Pancreas (tissue), 10 donors: ENCODE data around the gene KCNQ1OT1. TPM values are rescaled to one million over a fixed set of nuclear protein-coding genes. Genes with fewer than 3 reads are reported as not detected.

ENCODE experiments used
- ATAC-seq, 4 donors: fragments of 200-7000 bp; cut with Tn5 transposase; one replicate each; pipeline versions ENCODE4 v1.8.0 to v1.9.1; 2020; ENCODE audit warnings: mild to moderate bottlenecking in 4 of 4, moderate library complexity in 4 of 4
- DNase-seq, 6 donors: peaks; one replicate each; pipeline ENCODE4 v3.0.0-alpha.2; 2020
- FAIRE-seq: peaks from 2 replicates; lab custom pipeline; 2012; peaks lifted over from hg19 to GRCh38; lab: Jason Lieb, UNC
- H3K27ac ChIP-seq, 4 donors: fragments of 200-600 bp; sonication (generic); 1 replicate in 3 of 4; 2 replicates in 1 of 4; pipeline versions ENCODE4 v1.5.0 to v1.8.0; 2020
- H3K27me3 ChIP-seq, 4 donors: fragments of 200-600 bp; one replicate each; pipeline ENCODE4 v1.8.0; 2021
- H3K36me3 ChIP-seq, 3 donors: fragments of 200-600 bp; sonication (generic) in 1 of 3; one replicate each; pipeline versions ENCODE4 v1.5.0 to v1.8.0; 2020 to 2021
- H3K4me1 ChIP-seq, 3 donors: fragments of 200-600 bp; one replicate each; pipeline ENCODE4 v1.8.0; 2021
- H3K4me3 ChIP-seq, 4 donors: fragments of 200-600 bp; sonication (generic) in 2 of 4; one replicate each; pipeline versions ENCODE4 v1.5.0 to v1.8.0; 2020 to 2021
- H3K9me3 ChIP-seq, 4 donors: fragments of 200-600 bp; one replicate each; pipeline ENCODE4 v1.8.0; 2021
- WGBS, 2 donors: extraction: QIAGEN DNeasy Blood & Tissue Kit; methylation state at CpG; one replicate each; pipeline ENCODE4 v1.1.7; 2013; 5-methylcytosine and 5-hydroxymethylcytosine counted together
- intact Hi-C, 3 donors: fragments of 100-400 bp; cut with DNase I; formaldehyde crosslinking; loops; one replicate each; pipeline versions ENCODE4 v1.11.1 to v1.14.2; 2022
- polyA plus RNA-seq, 2 donors: library from polyadenylated mRNA; stranded (reverse); fragments of 200-250 nt; gene quantifications; one replicate each; pipeline ENCODE4 v1.2.3, GENCODE V29; 2013
- total RNA-seq, 6 donors: library from RNA; stranded (reverse); fragmentation: NEBNext Ultra II Directional in 4 of 6; extraction: Animal tissue kit (Norgen Biotek cat#: 25700) in 4 of 6; gene quantifications; one replicate each; pipeline versions ENCODE4 v1.2.1 to v1.2.4, GENCODE V29; 2021 to 2023
- TF ChIP-seq, protein P1 (sequence below), 4 donors: fragments of 200-600 bp; sonication (generic) in 3 of 4; IDR thresholded peaks; one replicate each; pipeline versions ENCODE4 v1.5.0 to v1.8.0; 2021; ENCODE audit warnings: antibody characterized with exemption in 4 of 4
- donor health status: healthy with polysubstance abuse.
- donor health status: DM: no; HTN: no; CAD: no; lungs with moderate emphysema.
- donor health status: DM: no; HTN: no; CAD: no.
- donor health status: control.
- donor health status: control.
- donor health status: Bipolar disorder and iron deficiency.
- donor health status: DM: yes; HTN: yes; CAD: no.
- donor health status: DM: no; HTN: no; CAD: no.
- donor health status: DM: no; HTN: no; CAD: no.
- donor health status: DM: yes; HTN: yes; CAD: no.

Gene KCNQ1OT1
- total and polyA plus RNA-seq, 8 donors: 0.31 to 1.9 (median 1.4) TPM

DNA sequence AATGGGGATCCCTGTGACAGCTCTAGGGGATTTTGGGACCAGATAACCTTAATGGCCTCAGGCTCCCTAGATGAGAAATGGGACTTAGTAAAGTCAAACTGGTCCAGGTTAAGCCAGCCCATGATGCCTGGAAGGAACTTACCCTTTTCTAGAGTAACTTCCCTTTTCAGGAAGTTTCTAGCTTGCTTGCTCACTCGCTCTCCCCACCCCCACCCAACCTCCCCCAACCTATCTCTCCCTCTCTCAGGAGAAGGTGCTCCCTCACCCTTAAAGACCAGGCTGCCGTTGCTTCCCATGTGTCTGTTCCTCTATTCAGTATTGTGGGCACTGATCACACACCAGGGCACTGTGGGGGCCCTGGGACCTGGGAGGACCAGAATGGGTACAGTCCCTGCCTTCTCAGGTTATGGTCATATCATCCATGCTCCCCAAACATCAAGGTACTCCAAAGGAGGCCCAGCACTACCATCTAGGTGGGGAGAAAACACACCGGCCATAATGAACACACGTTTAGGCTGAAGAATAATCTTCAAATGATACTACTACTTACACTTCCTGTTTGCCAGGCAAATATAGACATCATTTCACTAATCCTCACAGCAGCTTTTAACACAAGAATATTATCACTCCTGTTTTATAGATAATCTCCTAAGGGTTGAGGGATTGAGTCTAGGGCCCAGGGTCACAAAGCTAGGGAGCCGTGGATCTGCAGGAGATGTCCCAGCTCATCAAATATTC is 18.2 kb downstream of the KCNQ1OT1 start:
- H3K4me3 ChIP-seq: no peak overlapping the region
- no peaks in the 10 kb centered on the region for H3K36me3 ChIP-seq
- H3K9me3 ChIP-seq: no peaks in the 10 kb centered on the region
- WGBS, 2 donors: 78 to 81% methylated on average over 5 of the region's 5 CpGs
- TF ChIP-seq, protein P1, sequence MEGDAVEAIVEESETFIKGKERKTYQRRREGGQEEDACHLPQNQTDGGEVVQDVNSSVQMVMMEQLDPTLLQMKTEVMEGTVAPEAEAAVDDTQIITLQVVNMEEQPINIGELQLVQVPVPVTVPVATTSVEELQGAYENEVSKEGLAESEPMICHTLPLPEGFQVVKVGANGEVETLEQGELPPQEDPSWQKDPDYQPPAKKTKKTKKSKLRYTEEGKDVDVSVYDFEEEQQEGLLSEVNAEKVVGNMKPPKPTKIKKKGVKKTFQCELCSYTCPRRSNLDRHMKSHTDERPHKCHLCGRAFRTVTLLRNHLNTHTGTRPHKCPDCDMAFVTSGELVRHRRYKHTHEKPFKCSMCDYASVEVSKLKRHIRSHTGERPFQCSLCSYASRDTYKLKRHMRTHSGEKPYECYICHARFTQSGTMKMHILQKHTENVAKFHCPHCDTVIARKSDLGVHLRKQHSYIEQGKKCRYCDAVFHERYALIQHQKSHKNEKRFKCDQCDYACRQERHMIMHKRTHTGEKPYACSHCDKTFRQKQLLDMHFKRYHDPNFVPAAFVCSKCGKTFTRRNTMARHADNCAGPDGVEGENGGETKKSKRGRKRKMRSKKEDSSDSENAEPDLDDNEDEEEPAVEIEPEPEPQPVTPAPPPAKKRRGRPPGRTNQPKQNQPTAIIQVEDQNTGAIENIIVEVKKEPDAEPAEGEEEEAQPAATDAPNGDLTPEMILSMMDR (IDR thresholded peaks at IDR 0.05): no peak
- H3K27me3 ChIP-seq: no peaks in the 10 kb centered on the region
- DNase-seq: peak in 2 of 6 donors; percentile 2 to 23
- ATAC-seq: no peak
- FAIRE-seq: no peak
- H3K4me1 ChIP-seq: peaks cover 0 to 7% (median 0%) of the 10 kb centered on the region in 3 donors
- no peak overlapping the region for H3K27ac ChIP-seq
- intact Hi-C loops: no loop called here

DNA sequence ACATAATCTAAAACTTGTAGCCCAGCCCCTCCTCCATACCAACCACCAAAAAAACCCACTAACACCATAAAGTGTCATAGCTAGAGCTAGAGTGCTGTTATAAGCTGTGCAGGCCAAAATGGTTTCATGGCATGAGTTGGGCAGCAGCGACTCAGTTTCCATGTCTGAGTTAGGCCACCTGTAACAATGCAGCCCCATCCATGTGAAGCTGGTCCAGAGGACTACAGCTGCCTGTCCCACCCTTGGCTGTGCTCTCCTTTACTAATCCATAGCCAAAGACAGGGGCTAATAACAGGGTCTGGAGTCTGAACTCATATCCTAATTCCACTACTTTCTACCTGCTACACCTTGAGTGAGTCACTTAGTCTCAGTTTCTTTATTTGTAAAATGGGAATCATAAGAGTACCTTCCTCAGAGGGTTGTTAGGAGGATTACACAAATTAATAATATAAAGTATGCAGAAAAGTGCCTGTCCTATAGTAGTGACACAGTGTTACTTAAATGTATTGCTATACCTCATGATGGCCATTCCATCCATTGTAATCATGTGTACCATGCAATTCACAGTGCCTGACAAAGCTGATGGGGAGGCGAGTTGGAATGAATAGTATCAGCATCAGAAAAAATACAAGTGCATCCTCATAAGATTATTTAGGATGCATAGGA is 20.6 kb downstream of the KCNQ1OT1 start:
- ATAC-seq: no peak
- no peak for FAIRE-seq
- peaks cover 0 to 15% (median 5%) of the 10 kb centered on the region in 3 donors for H3K4me1 ChIP-seq

DNA sequence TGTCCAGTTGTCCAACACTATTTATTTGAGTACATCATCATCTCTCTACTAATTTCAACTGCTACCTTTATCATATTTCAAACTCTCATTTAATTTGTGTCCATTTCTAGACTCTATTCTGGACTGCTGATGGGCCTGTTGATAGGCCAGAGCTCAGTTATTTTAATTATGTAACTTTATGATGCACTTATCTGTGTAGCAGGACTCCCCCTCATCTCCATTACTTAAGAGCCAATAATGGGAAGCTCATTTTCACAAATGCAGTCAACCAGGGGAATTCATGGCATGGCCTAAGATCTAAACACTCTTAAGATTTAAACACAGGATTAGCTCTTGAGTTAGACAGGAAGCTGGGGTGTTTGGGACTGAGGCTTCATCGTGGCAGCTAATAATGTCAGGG is 21.4 kb downstream of the KCNQ1OT1 start:
- WGBS, 2 donors: 78 to 86% methylated on average over 1 of the region's 1 CpG
- DNase-seq (no peak), ATAC-seq (no peak), FAIRE-seq (no peak)
- Histone ChIP-seq H3K9me3 (no peaks in the 10 kb centered on the region), H3K27ac (no peak overlapping the region), H3K27me3 (no peaks in the 10 kb centered on the region), H3K4me1 (peaks cover 0 to 15% (median 5%) of the 10 kb centered on the region in 3 donors), H3K36me3 (no peaks in the 10 kb centered on the region), H3K4me3 (no peak overlapping the region)
- TF ChIP-seq, protein P1 (IDR thresholded peaks at IDR 0.05): no peak
- intact Hi-C loops: no loop called here

More for the DNA sequence above, 20.6 kb downstream of the KCNQ1OT1 start:
- WGBS, 2 donors: 95 to 97% methylated on average over 2 of the region's 2 CpGs
- Histone ChIP-seq H3K9me3 (no peaks in the 10 kb centered on the region), H3K27me3 (no peaks in the 10 kb centered on the region), H3K27ac (no peak overlapping the region), H3K4me3 (no peak overlapping the region), H3K36me3 (no peaks in the 10 kb centered on the region)
- TF ChIP-seq, protein P1 (IDR thresholded peaks at IDR 0.05): no peak
- peak in 1 of 6 donors; percentile 6 for DNase-seq
- intact Hi-C loops: no loop called here

DNA sequence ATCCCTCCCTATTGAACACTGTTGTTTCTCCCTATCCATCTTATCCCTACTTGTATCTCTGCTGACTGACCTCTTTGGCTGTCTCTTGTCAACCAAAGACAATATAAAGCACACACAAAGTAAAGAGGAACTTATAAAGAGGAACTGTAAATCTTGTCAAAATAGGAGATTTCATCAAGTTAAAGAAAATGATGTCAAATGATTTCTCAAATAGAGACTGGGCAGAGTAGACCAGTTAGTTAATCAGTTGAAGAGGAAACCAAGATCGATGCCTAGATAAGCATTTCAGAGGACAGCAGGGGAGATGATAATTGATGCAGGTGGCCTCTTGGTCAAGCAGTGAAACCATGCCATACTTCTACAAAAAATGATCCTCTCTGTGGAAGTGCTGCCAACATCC is 22.7 kb downstream of the KCNQ1OT1 start:
- DNase-seq (no peak), FAIRE-seq (no peak), ATAC-seq (no peak)

More for the DNA sequence above, 22.7 kb downstream of the KCNQ1OT1 start:
- WGBS, 2 donors: 46 to 50% methylated on average over 1 of the region's 1 CpG
- Histone ChIP-seq H3K9me3 (no peaks in the 10 kb centered on the region), H3K36me3 (no peaks in the 10 kb centered on the region), H3K27me3 (no peaks in the 10 kb centered on the region), H3K27ac (no peak overlapping the region), H3K4me3 (no peak overlapping the region), H3K4me1 (peaks cover 0 to 15% (median 5%) of the 10 kb centered on the region in 3 donors)
- TF ChIP-seq, protein P1 (IDR thresholded peaks at IDR 0.05): no peak
- intact Hi-C loops: no loop called here
